Ascending aorta (tissue), 2 donors: ENCODE results near the gene ADAMTS16. TPM values are rescaled to one million over a fixed set of nuclear protein-coding genes. Genes with fewer than 3 reads are reported as not detected.

Experiments used
- DNase-seq, 2 donors: peaks; one replicate each; pipeline ENCODE4 v3.0.0-alpha.2; 2019; ENCODE audit warnings: low spot score in 2 of 2
- H3K27ac ChIP-seq, 2 donors: fragments of 200-600 bp; sonication (generic); one replicate each; pipeline ENCODE4 v1.5.1; 2016 to 2017; ENCODE audit warnings: mild to moderate bottlenecking in 1 of 2
- H3K27me3 ChIP-seq: fragments of 200-600 bp; sonication (generic); one replicate; pipeline ENCODE4 v1.5.1; 2017
- H3K36me3 ChIP-seq, 2 donors: fragments of 200-600 bp; sonication (generic); one replicate each; pipeline ENCODE4 v1.5.1; 2016
- H3K4me1 ChIP-seq, 2 donors: fragments of 200-600 bp; sonication (generic); one replicate each; pipeline ENCODE4 v1.5.1; 2016 to 2017; ENCODE audit warnings: mild to moderate bottlenecking in 1 of 2
- H3K4me3 ChIP-seq, 2 donors: fragments of 200-600 bp; sonication (generic); one replicate each; pipeline ENCODE4 v1.5.1; 2016 to 2017; ENCODE audit warnings: mild to moderate bottlenecking in 1 of 2
- H3K9me3 ChIP-seq, 2 donors: fragments of 200-600 bp; sonication (generic); one replicate each; pipeline ENCODE4 v1.5.1; 2016
- intact Hi-C: fragments of 100-400 bp; cut with DNase I; formaldehyde crosslinking; loops from one replicate; pipeline ENCODE4 v1.15.1; 2023
- total RNA-seq: library from RNA; depleted of rRNA; stranded (reverse); fragments of >200 nt; gene quantifications from one replicate; pipeline ENCODE4 v1.1.0, GENCODE V29; 2016
- TF ChIP-seq, protein P1 (sequence below), 3 experiments: fragments of 200-600 bp in 2 of 3; fragments of 450-650 bp in 1 of 3; sonication (generic) in 2 of 3; IDR thresholded peaks; one replicate each; pipeline ENCODE4 v1.5.1; 2016 to 2019; ENCODE audit warnings: antibody characterized with exemption in 3 of 3, mild to moderate bottlenecking in 1 of 3, moderate library complexity in 1 of 3

The ADAMTS16 gene
- total RNA-seq, 1 donor from 2014 or later: 1.6 TPM

DNA sequence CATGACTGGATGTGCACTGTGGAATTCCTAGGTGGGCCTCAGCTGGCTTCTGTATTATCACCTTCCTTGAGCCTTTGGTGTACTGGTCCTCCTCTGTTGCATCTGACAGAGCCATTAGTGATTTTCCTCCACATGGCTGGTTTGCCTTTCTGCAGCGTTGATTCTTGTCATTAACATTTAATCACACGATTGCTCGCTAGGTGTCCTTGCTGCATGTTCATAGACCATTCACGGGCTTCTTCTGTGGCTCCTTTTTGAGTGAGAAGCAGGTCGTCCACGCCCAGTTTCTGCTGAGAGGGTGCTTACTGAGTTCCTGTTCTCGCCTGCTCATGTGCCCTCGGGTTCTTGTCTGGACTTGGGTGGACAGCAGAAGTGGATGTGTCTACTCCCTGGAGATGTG is 29.3 kb downstream of the ADAMTS16 start:
- H3K4me3 ChIP-seq: no peak overlapping the region
- no peaks in the 10 kb centered on the region for H3K36me3 ChIP-seq
- no peak overlapping the region for H3K27ac ChIP-seq
- H3K9me3 ChIP-seq: no peaks in the 10 kb centered on the region
- H3K27me3 ChIP-seq: no peaks in the 10 kb centered on the region
- DNase-seq: no peak
- intact Hi-C loops: no loop called here
- TF ChIP-seq, protein P1, sequence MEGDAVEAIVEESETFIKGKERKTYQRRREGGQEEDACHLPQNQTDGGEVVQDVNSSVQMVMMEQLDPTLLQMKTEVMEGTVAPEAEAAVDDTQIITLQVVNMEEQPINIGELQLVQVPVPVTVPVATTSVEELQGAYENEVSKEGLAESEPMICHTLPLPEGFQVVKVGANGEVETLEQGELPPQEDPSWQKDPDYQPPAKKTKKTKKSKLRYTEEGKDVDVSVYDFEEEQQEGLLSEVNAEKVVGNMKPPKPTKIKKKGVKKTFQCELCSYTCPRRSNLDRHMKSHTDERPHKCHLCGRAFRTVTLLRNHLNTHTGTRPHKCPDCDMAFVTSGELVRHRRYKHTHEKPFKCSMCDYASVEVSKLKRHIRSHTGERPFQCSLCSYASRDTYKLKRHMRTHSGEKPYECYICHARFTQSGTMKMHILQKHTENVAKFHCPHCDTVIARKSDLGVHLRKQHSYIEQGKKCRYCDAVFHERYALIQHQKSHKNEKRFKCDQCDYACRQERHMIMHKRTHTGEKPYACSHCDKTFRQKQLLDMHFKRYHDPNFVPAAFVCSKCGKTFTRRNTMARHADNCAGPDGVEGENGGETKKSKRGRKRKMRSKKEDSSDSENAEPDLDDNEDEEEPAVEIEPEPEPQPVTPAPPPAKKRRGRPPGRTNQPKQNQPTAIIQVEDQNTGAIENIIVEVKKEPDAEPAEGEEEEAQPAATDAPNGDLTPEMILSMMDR (IDR thresholded peaks at IDR 0.05): no peak
- H3K4me1 ChIP-seq: no peaks in the 10 kb centered on the region

DNA sequence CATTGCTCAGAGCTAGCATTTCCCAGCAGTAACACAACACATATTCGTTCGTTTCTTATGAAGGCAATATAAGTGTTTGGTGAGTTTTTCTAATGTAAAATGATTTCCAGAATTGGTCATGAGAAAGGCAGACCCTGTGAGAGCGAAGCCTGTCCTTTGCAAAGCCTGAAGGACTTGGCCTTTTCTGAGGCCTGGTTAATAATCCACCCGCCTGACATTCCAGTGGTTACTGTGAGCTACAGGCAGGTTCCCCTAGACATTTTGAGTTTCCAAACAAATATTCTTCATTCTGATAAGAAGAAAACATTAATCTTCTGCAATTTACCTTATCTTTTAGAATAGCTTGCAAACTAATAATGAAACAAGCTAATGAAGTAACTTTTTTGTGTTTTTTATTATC is 38.0 kb downstream of the ADAMTS16 start:
- Histone ChIP-seq H3K4me3 (no peak overlapping the region), H3K36me3 (no peaks in the 10 kb centered on the region), H3K4me1 (no peaks in the 10 kb centered on the region), H3K27ac (no peak overlapping the region), H3K9me3 (no peaks in the 10 kb centered on the region), H3K27me3 (no peaks in the 10 kb centered on the region)
- TF ChIP-seq, protein P1 (IDR thresholded peaks at IDR 0.05): no peak
- intact Hi-C loops: no loop called here
- DNase-seq: no peak

- intact Hi-C loops: no loop called here
- no peak for DNase-seq
- H3K27ac ChIP-seq: no peak overlapping the region
These were observed 38.5 kb downstream of the ADAMTS16 start for GRCh38 chr5:5178580-5178979.

GRCh38 chr5:5179079-5179478 is 38.9 kb downstream of the ADAMTS16 start:
- H3K4me1 ChIP-seq: no peaks in the 10 kb centered on the region
- no peaks in the 10 kb centered on the region for H3K36me3 ChIP-seq
- H3K9me3 ChIP-seq: no peaks in the 10 kb centered on the region
- TF ChIP-seq, protein P1 (IDR thresholded peaks at IDR 0.05): no peak
- DNase-seq: no peak
- no peaks in the 10 kb centered on the region for H3K27me3 ChIP-seq
- intact Hi-C loops: no loop called here
- H3K4me3 ChIP-seq: no peak overlapping the region
- H3K27ac ChIP-seq: no peak overlapping the region

More at GRCh38 chr5:5178580-5178979, 38.5 kb downstream of the ADAMTS16 start:
- Histone ChIP-seq H3K4me1 (no peaks in the 10 kb centered on the region), H3K36me3 (no peaks in the 10 kb centered on the region), H3K27me3 (no peaks in the 10 kb centered on the region), H3K9me3 (no peaks in the 10 kb centered on the region), H3K4me3 (no peak overlapping the region)
- TF ChIP-seq, protein P1 (IDR thresholded peaks at IDR 0.05): no peak

DNA sequence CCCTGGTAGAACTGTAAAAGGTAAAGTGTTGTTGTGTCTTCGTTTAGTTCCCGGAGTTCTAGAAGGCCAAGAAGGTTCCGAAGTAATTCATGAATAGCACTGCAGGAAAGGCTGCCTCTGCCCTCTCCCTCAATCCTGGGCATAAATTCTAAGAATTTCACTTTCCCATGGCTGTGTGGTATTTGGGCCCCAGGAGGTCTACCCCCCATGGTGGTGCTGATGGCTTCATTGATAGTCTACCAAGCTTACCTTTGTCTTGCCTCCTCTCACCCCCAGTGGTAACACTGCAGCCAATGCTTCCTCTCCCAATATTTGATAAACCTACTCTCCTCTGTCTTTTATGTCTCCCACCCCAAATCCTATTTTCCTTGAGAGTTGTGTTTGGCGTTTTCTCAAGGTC is 39.5 kb downstream of the ADAMTS16 start:
- no peak for DNase-seq
- TF ChIP-seq, protein P1 (IDR thresholded peaks at IDR 0.05): no peak
- H3K27ac ChIP-seq: no peak overlapping the region
- intact Hi-C loops: no loop called here
- no peaks in the 10 kb centered on the region for H3K36me3 ChIP-seq
- H3K4me1 ChIP-seq: no peaks in the 10 kb centered on the region
- H3K27me3 ChIP-seq: no peaks in the 10 kb centered on the region
- H3K9me3 ChIP-seq: no peaks in the 10 kb centered on the region
- H3K4me3 ChIP-seq: no peak overlapping the region

GRCh38 chr5:5181650-5182324 is 41.7 kb downstream of the ADAMTS16 start:
- Histone ChIP-seq H3K4me3 (no peak overlapping the region), H3K9me3 (no peaks in the 10 kb centered on the region), H3K4me1 (no peaks in the 10 kb centered on the region), H3K36me3 (no peaks in the 10 kb centered on the region), H3K27me3 (no peaks in the 10 kb centered on the region), H3K27ac (no peak overlapping the region)
- TF ChIP-seq, protein P1 (IDR thresholded peaks at IDR 0.05): no peak
- intact Hi-C loops: no loop called here
- DNase-seq: no peak
